Ovary (tissue), 3 donors: ENCODE measurements around the gene CERS5.

Experiments used
- CTCF ChIP-seq, 3 donors: fragments of 450-650 bp in 2 of 3; fragments of 200-600 bp in 1 of 3; IDR thresholded peaks; one replicate each; pipeline versions ENCODE4 v1.5.1 to v1.8.0; 2016 to 2022; ENCODE audit warnings: antibody characterized with exemption in 3 of 3, mild to moderate bottlenecking in 1 of 3
- EP300 ChIP-seq: sonication (generic); formaldehyde crosslinking; IDR thresholded peaks from one replicate; pipeline ENCODE4 v1.6.1; 2017; ENCODE audit warnings: antibody characterized with exemption
- donor health status: DM: no; HTN: no; CAD: no.

DNA sequence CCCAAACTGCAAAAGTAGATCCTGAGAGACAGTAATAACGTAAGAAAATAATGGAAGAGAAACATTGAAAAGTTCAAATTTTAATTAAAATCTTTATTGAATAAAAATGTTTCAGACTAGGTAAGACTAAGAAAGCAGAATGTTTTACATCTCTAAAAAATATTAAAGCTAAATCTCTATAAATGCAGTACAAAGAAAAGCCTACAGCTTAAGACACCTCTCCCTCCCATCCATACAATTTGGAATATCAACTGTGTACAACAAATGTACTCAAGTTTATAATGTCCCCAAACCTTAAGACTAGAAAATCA lies 8.5 kb upstream of the CERS5 start:
- TF ChIP-seq CTCF (IDR thresholded peaks at IDR 0.05) (no peak), EP300 (no peak)
